Endothelial cell of umbilical vein (primary cell): Measurements from ENCODE around the gene CENPU. TPM values are rescaled to one million over a fixed set of nuclear protein-coding genes. Genes with fewer than 3 reads are reported as not detected.

Experiments used
- BruUV-seq: library from RNA; stranded (reverse); fragments of 400-500 nt; replicated peaks from 2 replicates; lab custom pipeline; 2021; lab: Mats Ljungman, UMichigan
- CTCF ChIA-PET: fragments of 300-600, 350-600 bp; sonication (Branson Sonifier 250); formaldehyde crosslinking; loops from one replicate; lab custom pipeline; 2021; ENCODE audit warnings: antibody characterized with exemption, inconsistent platforms; lab: Charles Lee
- POLR2A ChIA-PET: fragments of 300-600, 350-600 bp; sonication (Branson Sonifier 250); formaldehyde crosslinking; loops from one replicate; lab custom pipeline; 2021; ENCODE audit warnings: antibody characterized with exemption, inconsistent platforms; lab: Charles Lee
- DNase-seq: peaks from one replicate; pipeline ENCODE4 v3.0.0-alpha.2; 2011; ENCODE audit warnings: low read depth, low spot score
- FAIRE-seq: peaks from 2 replicates; lab custom pipeline; 2011; peaks lifted over from hg19 to GRCh38; lab: Jason Lieb, UNC
- H2AFZ ChIP-seq: 2 replicates; pipeline ENCODE4 v1.6.0; 2012; ENCODE audit warnings: low read depth, low read length, control low read depth, inconsistent platforms
- H3K27ac ChIP-seq: 2 replicates; pipeline ENCODE4 v1.5.1; 2011; ENCODE audit warnings: low read depth, mild to moderate bottlenecking, control low read depth, low read length, moderate library complexity; ENCODE audit not compliant: insufficient read depth
- H3K27me3 ChIP-seq, 2 experiments: 2 replicates each; pipeline versions ENCODE4 v1.6.0 to v1.6.1; 2011; ENCODE audit warnings: low read length in 2 of 2, mixed read lengths in 1 of 2; ENCODE audit not compliant: control insufficient read depth in 2 of 2, insufficient read depth in 2 of 2
- H3K36me3 ChIP-seq, 2 experiments: 2 replicates in 1 of 2; 3 replicates in 1 of 2; pipeline ENCODE4 v1.5.1; 2011; ENCODE audit warnings: low read length in 2 of 2, mild to moderate bottlenecking in 1 of 2, moderate library complexity in 1 of 2; ENCODE audit not compliant: control insufficient read depth in 2 of 2, insufficient read depth in 2 of 2; ENCODE audit errors: extremely low read depth in 1 of 2
- H3K4me1 ChIP-seq: 3 replicates; pipeline ENCODE4 v1.5.1; 2011; ENCODE audit warnings: mild to moderate bottlenecking, low read length; ENCODE audit not compliant: control insufficient read depth, insufficient read depth; ENCODE audit errors: extremely low read depth
- H3K4me2 ChIP-seq: 2 replicates; pipeline ENCODE4 v1.6.1; 2011; ENCODE audit warnings: low read length, control low read depth, mixed read lengths; ENCODE audit not compliant: insufficient read depth
- H3K4me3 ChIP-seq, 3 experiments: fragments of 200-600 bp in 1 of 3; sonication (generic), shearing (Covaris generic) in 1 of 3; replicated peaks in 1 of 3; 2 replicates each; pipeline ENCODE4 v1.5.1; 2011 to 2016; ENCODE audit warnings: control low read depth in 3 of 3, low read length in 3 of 3, mild to moderate bottlenecking in 2 of 3, inconsistent platforms in 1 of 3, low read depth in 1 of 3, moderate library complexity in 1 of 3; ENCODE audit not compliant: insufficient read depth in 1 of 3
- H3K79me2 ChIP-seq: 2 replicates; pipeline ENCODE4 v1.6.0; 2012; ENCODE audit warnings: low read length, inconsistent platforms; ENCODE audit not compliant: control insufficient read depth, insufficient read depth
- H3K9ac ChIP-seq: replicated peaks from 2 replicates; pipeline ENCODE3; 2011; ENCODE audit warnings: low read length, control low read depth; ENCODE audit not compliant: insufficient read depth; ENCODE audit errors: extremely low read depth
- H3K9me1 ChIP-seq: replicated peaks from 3 replicates; pipeline ENCODE4 v1.6.0; 2011; ENCODE audit warnings: mild to moderate bottlenecking, low read length; ENCODE audit not compliant: control insufficient read depth, insufficient read depth; ENCODE audit errors: extremely low read depth
- H3K9me3 ChIP-seq: replicated peaks from 2 replicates; pipeline ENCODE4 v1.5.1; 2012; ENCODE audit warnings: low read length, inconsistent platforms; ENCODE audit not compliant: control insufficient read depth, insufficient read depth
- H4K20me1 ChIP-seq: replicated peaks from 2 replicates; pipeline ENCODE3; 2011; ENCODE audit warnings: mild to moderate bottlenecking, low read length; ENCODE audit not compliant: control insufficient read depth, insufficient read depth; ENCODE audit errors: extremely low read depth
- EZH2 ChIP-seq: IDR thresholded peaks from 2 replicates; pipeline ENCODE4 v1.6.1; 2012; ENCODE audit warnings: borderline replicate concordance, low read depth, mild to moderate bottlenecking, moderate library complexity, low read length, inconsistent platforms; ENCODE audit not compliant: severe bottlenecking
- FOS ChIP-seq: IDR thresholded peaks from 2 replicates; pipeline ENCODE4 v1.6.1; 2011; ENCODE audit warnings: mild to moderate bottlenecking, low read length, moderate library complexity, borderline replicate concordance; ENCODE audit not compliant: insufficient read depth
- GATA2 ChIP-seq: IDR thresholded peaks from 2 replicates; pipeline ENCODE4 v1.7.0; 2011; ENCODE audit warnings: low read depth, mild to moderate bottlenecking, moderate library complexity, mixed read lengths, low read length; ENCODE audit not compliant: insufficient read length, insufficient read depth
- MYC ChIP-seq: IDR thresholded peaks from one replicate; pipeline ENCODE4 v1.6.1; 2011; ENCODE audit warnings: mild to moderate bottlenecking, low read depth, low read length
- POLR2A ChIP-seq: IDR thresholded peaks from 2 replicates; pipeline ENCODE4 v1.6.1; 2012; ENCODE audit warnings: low read depth, mild to moderate bottlenecking, control low read depth, low read length
- POLR2AphosphoS5 ChIP-seq: IDR thresholded peaks from 2 replicates; pipeline ENCODE4 v1.6.1; 2012; ENCODE audit warnings: low read depth, mild to moderate bottlenecking, control low read depth, low read length, moderate library complexity; ENCODE audit not compliant: insufficient read depth
- dilution Hi-C: fragments of 300-500 bp; cut with MboI; formaldehyde crosslinking; loops from one replicate; pipeline ENCODE4 v1.15.0; 2019; ENCODE audit warnings: low sequenced_read_pairs; ENCODE audit not compliant: extremely low pct_ligation_motif_present
- intact Hi-C: fragments of 100-400 bp; cut with micrococcal nuclease; formaldehyde crosslinking; loops from one replicate; pipeline ENCODE4 v1.10.0; 2022
- polyA plus RNA-seq, 4 experiments: library from polyadenylated mRNA; depleted of rRNA in 3 of 4; stranded (reverse) in 3 of 4; unstranded in 1 of 4; fragments of >200 nt; gene quantifications; 2 replicates each; pipeline versions ENCODE4 v1.2.1 to v1.2.3, GENCODE V29; 2011 to 2012; ENCODE audit warnings: missing spikeins in 1 of 4
- total RNA-seq: library from RNA; stranded (reverse); gene quantifications from 2 replicates; pipeline ENCODE4 v1.2.3, GENCODE V29; 2021
- TF ChIP-seq, protein P1 (sequence below), 2 donors: IDR thresholded peaks; 1 replicate in 1 of 2; 2 replicates in 1 of 2; pipeline ENCODE4 v1.5.1; 2011; ENCODE audit warnings: low read length in 2 of 2, mild to moderate bottlenecking in 2 of 2, moderate library complexity in 2 of 2, control low read depth in 1 of 2, inconsistent platforms in 1 of 2, low read depth in 1 of 2; ENCODE audit not compliant: insufficient read depth in 1 of 2; ENCODE audit errors: extremely low read depth in 1 of 2
- TF ChIP-seq, protein P2 (sequence below): IDR thresholded peaks from 2 replicates; pipeline ENCODE4 v1.6.1; 2011; ENCODE audit not compliant: insufficient read depth, insufficient read length

The CENPU gene
- total and polyA plus RNA-seq, 2 donors (not counting 3 experiments of a cell fraction or from before 2014, with no cell fraction given), result 7.0 to 37.9 TPM

DNA sequence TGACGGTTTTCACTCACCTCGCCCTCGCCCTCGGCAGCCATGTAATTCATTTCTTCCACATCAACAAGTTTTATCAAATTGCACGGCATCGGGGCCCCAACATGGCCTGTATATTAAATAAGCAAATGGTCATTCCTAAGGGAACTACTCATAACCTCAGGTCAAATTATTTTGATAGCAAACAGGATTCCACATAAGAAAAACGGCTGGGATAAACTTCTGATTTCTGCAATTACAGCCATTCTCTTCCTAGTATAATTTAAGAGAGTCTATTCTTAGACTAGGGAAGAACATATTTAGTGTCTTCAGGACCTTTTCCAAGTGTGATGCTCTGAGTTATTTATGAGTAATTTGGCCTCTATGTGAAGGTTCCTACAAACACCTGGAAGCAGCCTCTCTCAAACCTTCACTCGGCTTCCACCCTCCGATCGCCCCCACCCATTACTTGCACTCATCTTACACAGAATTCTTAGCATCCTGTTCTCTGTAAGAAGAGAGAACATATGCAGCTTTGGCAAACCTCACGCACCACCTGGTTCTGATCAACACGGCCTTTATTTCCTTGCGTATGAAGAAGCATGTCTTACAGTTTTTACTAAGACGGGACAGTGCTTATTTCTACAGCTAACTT lies 29.4 kb upstream of the CENPU start:
- DNase-seq (no peak), FAIRE-seq (no peak)
- Histone ChIP-seq H3K27me3 (no peaks in the 10 kb centered on the region), H2AFZ (no peak overlapping the region), H3K4me2 (no peak overlapping the region), H3K9ac (no peak overlapping the region), H4K20me1 (no peaks in the 10 kb centered on the region), H3K79me2 (no peaks in the 10 kb centered on the region), H3K36me3 (peaks cover 0 to 2% of the 10 kb centered on the region in 2 experiments), H3K9me3 (no peaks in the 10 kb centered on the region), H3K9me1 (no peaks in the 10 kb centered on the region), H3K4me3 (no peak overlapping the region), H3K4me1 (no peaks in the 10 kb centered on the region), H3K27ac (no peak overlapping the region)
- ChIA-PET CTCF (no interaction called here), POLR2A (no interaction called here)
- dilution Hi-C loops (no loop called here), intact Hi-C loops (no loop called here)
- BruUV-seq, result no TSS peak
- TF ChIP-seq EZH2, result no peak
- TF ChIP-seq, protein P1, sequence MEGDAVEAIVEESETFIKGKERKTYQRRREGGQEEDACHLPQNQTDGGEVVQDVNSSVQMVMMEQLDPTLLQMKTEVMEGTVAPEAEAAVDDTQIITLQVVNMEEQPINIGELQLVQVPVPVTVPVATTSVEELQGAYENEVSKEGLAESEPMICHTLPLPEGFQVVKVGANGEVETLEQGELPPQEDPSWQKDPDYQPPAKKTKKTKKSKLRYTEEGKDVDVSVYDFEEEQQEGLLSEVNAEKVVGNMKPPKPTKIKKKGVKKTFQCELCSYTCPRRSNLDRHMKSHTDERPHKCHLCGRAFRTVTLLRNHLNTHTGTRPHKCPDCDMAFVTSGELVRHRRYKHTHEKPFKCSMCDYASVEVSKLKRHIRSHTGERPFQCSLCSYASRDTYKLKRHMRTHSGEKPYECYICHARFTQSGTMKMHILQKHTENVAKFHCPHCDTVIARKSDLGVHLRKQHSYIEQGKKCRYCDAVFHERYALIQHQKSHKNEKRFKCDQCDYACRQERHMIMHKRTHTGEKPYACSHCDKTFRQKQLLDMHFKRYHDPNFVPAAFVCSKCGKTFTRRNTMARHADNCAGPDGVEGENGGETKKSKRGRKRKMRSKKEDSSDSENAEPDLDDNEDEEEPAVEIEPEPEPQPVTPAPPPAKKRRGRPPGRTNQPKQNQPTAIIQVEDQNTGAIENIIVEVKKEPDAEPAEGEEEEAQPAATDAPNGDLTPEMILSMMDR (IDR thresholded peaks at IDR 0.05; ENCODE audit: extremely low read depth in 1 of 2, insufficient read depth in 1 of 2, low read depth in 1 of 2, low read length in 2 of 2), result no peak
- TF ChIP-seq GATA2, result no peak
- TF ChIP-seq POLR2A, result no peak
- TF ChIP-seq, protein P2, sequence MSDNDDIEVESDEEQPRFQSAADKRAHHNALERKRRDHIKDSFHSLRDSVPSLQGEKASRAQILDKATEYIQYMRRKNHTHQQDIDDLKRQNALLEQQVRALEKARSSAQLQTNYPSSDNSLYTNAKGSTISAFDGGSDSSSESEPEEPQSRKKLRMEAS, result no peak
- TF ChIP-seq FOS, result no peak
- TF ChIP-seq POLR2AphosphoS5, result no peak
- TF ChIP-seq MYC, result no peak
